Activated CD4-positive, alpha-beta T cell treated with anti-CD3 and anti-CD28 coated beads, Interleukin-2, amount 10 ng/mL, durations not matched to agents 24 days and 14 days (primary cell): ENCODE measurements around the gene ATM. TPM values are rescaled to one million over a fixed set of nuclear protein-coding genes. Genes with fewer than 3 reads are reported as not detected.

Source experiments
- DNase-seq: peaks from one replicate; pipeline ENCODE4 v3.0.0; 2022
- H3K27ac Mint-ChIP-seq: one replicate; pipeline ENCODE4 v1.8.0; 2022; ENCODE audit warnings: mild to moderate bottlenecking, mixed read lengths
- H3K27me3 Mint-ChIP-seq: one replicate; pipeline ENCODE4 v1.8.0; 2022; ENCODE audit warnings: mixed read lengths
- H3K36me3 Mint-ChIP-seq: one replicate; pipeline ENCODE4 v1.8.0; 2022; ENCODE audit warnings: low read depth, mild to moderate bottlenecking, mixed read lengths
- H3K4me1 Mint-ChIP-seq: one replicate; pipeline ENCODE4 v1.8.0; 2021; ENCODE audit warnings: mixed read lengths
- H3K4me3 Mint-ChIP-seq: one replicate; pipeline ENCODE4 v1.8.0; 2022; ENCODE audit warnings: mild to moderate bottlenecking, moderate library complexity, mixed read lengths
- H3K9me3 Mint-ChIP-seq: one replicate; pipeline ENCODE4 v1.8.0; 2021; ENCODE audit warnings: mixed read lengths
- intact Hi-C: fragments of 100-400 bp; cut with micrococcal nuclease; formaldehyde crosslinking; loops from one replicate; pipeline ENCODE4 v1.15.1; 2023
- total RNA-seq: library from RNA; stranded (reverse); gene quantifications from 2 replicates; pipeline ENCODE4 v1.2.3, GENCODE V29; 2022

Gene ATM
- total RNA-seq: 37.6 and 42.5 TPM in 2 replicates

GRCh38 chr11:108222574-108223347 lies at the start of gene ATM, which contains the start of gene NPAT:
TSS of gene ATM (plus strand) at chr11:108223067. CDS start at chr11:108227625, 4,558 bp downstream.
TSS of gene NPAT (minus strand) at chr11:108222638. CDS start at chr11:108222536, 102 bp downstream.
- Mint-ChIP-seq H3K27me3 (no peaks in the 10 kb centered on the region), H3K4me1 (peaks cover 55% of the 10 kb centered on the region), H3K9me3 (no peaks in the 10 kb centered on the region), H3K4me3 (no peak within 1 kb of the TSS), H3K27ac (no peak within 1 kb of the TSS), H3K36me3 (peaks cover 27% of the 10 kb centered on the region)
- peak; percentile 99 for DNase-seq
- intact Hi-C loops: loop anchor here (1.0 to 10.0 kb wide), 11 partner anchors 22 to 658 kb away; partner anchors contain the start of genes ACAT1, ALKBH8, C11orf65 and DDX10

DNA sequence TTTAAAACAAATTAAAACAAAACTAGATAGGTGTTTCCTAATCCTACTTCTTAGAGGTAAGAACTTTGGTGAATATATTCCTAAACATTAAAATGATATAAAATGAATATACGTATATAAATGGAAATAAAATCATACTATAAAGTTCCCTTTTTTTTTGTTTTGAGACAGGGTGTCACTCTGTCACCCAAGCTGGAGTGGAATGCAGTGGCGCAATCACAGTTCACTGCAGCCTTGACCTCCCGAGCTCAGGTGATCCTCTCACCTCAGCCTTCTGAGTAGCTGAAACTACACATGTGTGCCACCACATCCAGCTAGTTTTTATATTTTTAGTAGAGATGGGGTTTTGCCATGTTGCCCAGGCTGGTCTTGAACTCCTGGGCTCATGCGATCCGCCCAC lies 45.3 kb upstream of the ATM start:
- H3K36me3 Mint-ChIP-seq: peaks cover 66% of the 10 kb centered on the region
- intact Hi-C loops: no loop called here
- no peaks in the 10 kb centered on the region for H3K4me1 Mint-ChIP-seq
- H3K9me3 Mint-ChIP-seq: no peaks in the 10 kb centered on the region
- DNase-seq: no peak
- H3K27me3 Mint-ChIP-seq: no peaks in the 10 kb centered on the region
- H3K27ac Mint-ChIP-seq: no peak overlapping the region
- no peak overlapping the region for H3K4me3 Mint-ChIP-seq

- no peaks in the 10 kb centered on the region for H3K9me3 Mint-ChIP-seq
- DNase-seq: no peak
- H3K27me3 Mint-ChIP-seq: no peaks in the 10 kb centered on the region
- intact Hi-C loops: loop anchor here (10.0 kb wide), 1 partner anchor 49 kb away; no protein-coding TSS in a partner anchor
- peaks cover 54% of the 10 kb centered on the region for H3K36me3 Mint-ChIP-seq
- no peak overlapping the region for H3K27ac Mint-ChIP-seq
- H3K4me3 Mint-ChIP-seq: no peak overlapping the region
- peaks cover 16% of the 10 kb centered on the region for H3K4me1 Mint-ChIP-seq
Observed at GRCh38 chr11:108193725-108194124, 29.1 kb upstream of the ATM start.

GRCh38 chr11:108196901-108197300 lies 26.0 kb upstream of the ATM start:
- H3K27ac Mint-ChIP-seq: peak overlapping the region; percentile 72
- peaks cover 50% of the 10 kb centered on the region for H3K36me3 Mint-ChIP-seq
- no peaks in the 10 kb centered on the region for H3K9me3 Mint-ChIP-seq
- H3K4me1 Mint-ChIP-seq: peaks cover 28% of the 10 kb centered on the region
- H3K4me3 Mint-ChIP-seq: no peak overlapping the region
- no peak for DNase-seq
- intact Hi-C loops: loop anchor here (10.0 kb wide), 1 partner anchor 52 kb away; no protein-coding TSS in a partner anchor
- H3K27me3 Mint-ChIP-seq: no peaks in the 10 kb centered on the region

DNA sequence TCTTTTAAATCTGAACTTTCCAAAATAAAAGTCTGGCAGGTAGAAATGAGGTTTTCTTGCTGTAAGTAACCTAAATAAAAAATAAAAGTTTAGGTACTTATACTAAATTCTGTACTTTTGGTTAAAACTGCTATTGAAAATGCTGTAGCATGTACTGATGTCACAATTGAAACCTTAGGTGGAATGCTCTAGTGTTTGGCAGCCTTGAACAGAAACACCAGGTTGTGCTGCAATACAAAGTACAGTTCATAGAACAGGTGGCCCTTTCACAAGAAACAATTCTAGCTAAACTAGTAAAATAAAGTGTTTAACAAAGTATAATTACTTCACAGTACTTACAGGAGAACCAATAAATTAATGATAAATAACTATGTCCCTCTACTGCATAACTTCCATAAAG lies 25.5 kb upstream of the ATM start:
- H3K9me3 Mint-ChIP-seq: no peaks in the 10 kb centered on the region
- H3K27ac Mint-ChIP-seq: peak overlapping the region; percentile 72
- H3K4me3 Mint-ChIP-seq: no peak overlapping the region
- H3K36me3 Mint-ChIP-seq: peaks cover 50% of the 10 kb centered on the region
- no peak for DNase-seq
- H3K27me3 Mint-ChIP-seq: no peaks in the 10 kb centered on the region
- intact Hi-C loops: loop anchor here (10.0 kb wide), 1 partner anchor 53 kb away; no protein-coding TSS in a partner anchor
- peaks cover 28% of the 10 kb centered on the region for H3K4me1 Mint-ChIP-seq

- Mint-ChIP-seq H3K4me3 (no peak overlapping the region), H3K27ac (peak overlapping the region; percentile 79), H3K4me1 (peaks cover 34% of the 10 kb centered on the region), H3K36me3 (peaks cover 61% of the 10 kb centered on the region), H3K9me3 (no peaks in the 10 kb centered on the region), H3K27me3 (no peaks in the 10 kb centered on the region)
- DNase-seq: no peak
- intact Hi-C loops: loop anchor here (10.0 kb wide), 1 partner anchor 54 kb away; no protein-coding TSS in a partner anchor
Observed at GRCh38 chr11:108198833-108199232, 24.0 kb upstream of the ATM start.

DNA sequence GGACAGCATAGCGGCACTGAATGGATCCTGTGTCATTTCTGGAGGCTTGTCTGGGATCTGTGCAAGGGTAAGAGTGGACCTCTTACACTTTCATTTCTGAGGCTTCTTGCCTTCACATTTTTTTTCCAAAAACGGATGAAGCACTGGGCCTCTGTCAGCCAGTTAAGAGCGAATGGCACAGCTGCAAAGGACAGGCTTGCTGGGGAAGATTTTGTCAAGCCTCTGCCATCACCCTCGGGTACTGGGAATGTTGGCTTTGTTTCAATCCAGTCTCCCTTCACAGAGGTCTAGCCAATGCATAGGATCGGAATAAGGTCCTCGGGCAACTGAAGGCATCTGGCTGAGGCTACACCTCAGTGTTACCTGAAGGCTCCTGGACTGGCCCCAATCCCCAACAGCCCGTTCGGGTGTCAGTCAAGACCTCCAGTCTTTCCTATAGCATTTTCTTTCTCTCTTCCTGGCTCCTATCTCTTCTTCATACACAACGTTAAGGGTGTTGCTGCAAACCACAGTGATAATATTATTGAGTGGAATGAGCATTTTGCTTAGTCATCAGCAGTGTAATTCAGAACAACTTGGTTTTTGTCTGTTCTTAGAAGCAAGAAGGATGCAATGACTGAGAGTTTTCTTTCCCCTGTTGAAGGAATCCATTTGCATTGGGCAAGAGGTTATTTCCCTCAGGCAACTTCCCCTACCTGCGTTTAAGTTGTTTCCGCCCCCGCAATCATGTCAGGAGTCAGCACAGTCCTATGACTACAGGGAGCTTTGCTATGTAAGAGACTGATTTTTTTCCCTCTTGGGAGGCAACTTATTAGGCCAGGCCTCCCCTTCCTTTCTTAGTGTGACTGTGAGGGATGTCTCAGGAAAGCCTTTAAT lies 23.2 kb upstream of the ATM start:
- H3K36me3 Mint-ChIP-seq: peaks cover 66% of the 10 kb centered on the region
- H3K4me3 Mint-ChIP-seq: peak overlapping the region; percentile 16
- peak overlapping the region; percentile 79 for H3K27ac Mint-ChIP-seq
- peak; percentile 77 for DNase-seq
- peaks cover 2% of the 10 kb centered on the region for H3K9me3 Mint-ChIP-seq
- peaks cover 35% of the 10 kb centered on the region for H3K4me1 Mint-ChIP-seq
- no peaks in the 10 kb centered on the region for H3K27me3 Mint-ChIP-seq
- intact Hi-C loops: loop anchor here (1.0 to 10.0 kb wide), 4 partner anchors 24 to 55 kb away; partner anchors contain the start of gene ATM

DNA sequence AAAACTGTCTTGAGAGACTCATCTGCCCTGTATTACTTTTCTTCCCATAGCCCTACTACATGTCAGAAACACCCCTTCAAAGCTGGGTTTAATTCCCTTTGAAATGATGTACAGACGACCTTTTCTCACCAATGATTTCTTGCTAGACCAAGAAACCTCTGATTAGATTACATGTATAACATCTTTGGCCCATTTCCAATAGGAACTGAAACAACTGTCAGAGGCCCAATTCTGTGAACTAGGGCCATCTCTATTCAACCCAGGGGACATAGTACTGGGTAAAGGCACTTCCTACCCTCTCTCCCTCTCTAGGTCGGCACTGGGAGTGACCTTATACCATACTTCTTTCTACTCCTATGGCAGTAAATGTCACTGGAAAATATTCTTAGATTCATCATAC lies 19.8 kb upstream of the ATM start:
- Mint-ChIP-seq H3K9me3 (peaks cover 12% of the 10 kb centered on the region), H3K36me3 (peaks cover 70% of the 10 kb centered on the region), H3K27me3 (no peaks in the 10 kb centered on the region), H3K4me3 (no peak overlapping the region), H3K27ac (no peak overlapping the region), H3K4me1 (peaks cover 27% of the 10 kb centered on the region)
- intact Hi-C loops: no loop called here
- DNase-seq: no peak

- Mint-ChIP-seq H3K4me1 (peaks cover 24% of the 10 kb centered on the region), H3K4me3 (no peak overlapping the region), H3K27me3 (no peaks in the 10 kb centered on the region), H3K27ac (no peak overlapping the region), H3K36me3 (peaks cover 76% of the 10 kb centered on the region), H3K9me3 (peaks cover 12% of the 10 kb centered on the region)
- intact Hi-C loops: no loop called here
- no peak for DNase-seq
Observed at GRCh38 chr11:108204376-108204775, 18.5 kb upstream of the ATM start.

GRCh38 chr11:108204929-108205499 lies 17.9 kb upstream of the ATM start:
- Mint-ChIP-seq H3K4me1 (peaks cover 20% of the 10 kb centered on the region), H3K36me3 (peaks cover 78% of the 10 kb centered on the region), H3K9me3 (peaks cover 12% of the 10 kb centered on the region), H3K27ac (no peak overlapping the region), H3K4me3 (no peak overlapping the region), H3K27me3 (no peaks in the 10 kb centered on the region)
- no peak for DNase-seq
- intact Hi-C loops: no loop called here

GRCh38 chr11:108206171-108206570 lies 16.7 kb upstream of the ATM start:
- intact Hi-C loops: no loop called here
- Mint-ChIP-seq H3K36me3 (peaks cover 87% of the 10 kb centered on the region), H3K4me1 (peaks cover 18% of the 10 kb centered on the region), H3K27me3 (no peaks in the 10 kb centered on the region), H3K9me3 (peaks cover 18% of the 10 kb centered on the region), H3K4me3 (no peak overlapping the region), H3K27ac (no peak overlapping the region)
- DNase-seq: no peak

DNA sequence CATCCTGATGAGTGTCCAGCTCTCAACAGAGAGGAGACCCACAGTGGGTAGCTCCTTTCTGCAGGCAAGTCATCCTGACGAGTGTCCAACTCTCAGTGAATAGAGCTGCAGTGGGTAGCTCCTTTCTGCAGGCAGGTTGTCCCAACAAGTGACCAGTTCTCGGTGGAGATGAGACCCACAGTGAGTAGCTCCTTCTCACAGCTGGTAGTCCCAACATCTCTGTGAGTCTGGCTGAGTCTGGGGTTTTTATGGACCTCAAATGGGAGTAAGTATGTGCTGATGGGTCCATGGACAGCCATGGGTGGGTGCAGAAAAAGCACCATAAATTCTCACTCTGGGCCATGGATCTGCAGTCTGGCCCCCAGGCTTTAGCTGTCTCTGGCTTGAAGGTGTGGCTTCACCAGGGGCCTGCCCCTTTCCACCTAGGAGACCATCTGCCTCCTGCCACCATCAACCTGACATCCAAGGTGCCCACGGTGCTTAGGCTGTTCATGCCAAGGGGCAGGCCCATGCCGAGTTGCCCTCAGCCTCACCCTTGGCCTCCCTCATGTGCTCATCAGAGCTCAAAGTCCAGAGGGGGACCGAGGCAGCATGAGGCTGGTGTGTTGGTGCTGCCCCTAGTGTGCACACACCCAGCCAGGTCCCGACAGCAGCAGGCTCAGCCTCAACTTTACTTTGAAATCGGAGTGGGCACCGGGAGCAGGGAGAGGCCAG lies 15.7 kb upstream of the ATM start:
- intact Hi-C loops: no loop called here
- Mint-ChIP-seq H3K4me3 (no peak overlapping the region), H3K4me1 (peaks cover 18% of the 10 kb centered on the region), H3K36me3 (peaks cover 97% of the 10 kb centered on the region), H3K27me3 (no peaks in the 10 kb centered on the region), H3K9me3 (peaks cover 18% of the 10 kb centered on the region), H3K27ac (no peak overlapping the region)
- DNase-seq: no peak

DNA sequence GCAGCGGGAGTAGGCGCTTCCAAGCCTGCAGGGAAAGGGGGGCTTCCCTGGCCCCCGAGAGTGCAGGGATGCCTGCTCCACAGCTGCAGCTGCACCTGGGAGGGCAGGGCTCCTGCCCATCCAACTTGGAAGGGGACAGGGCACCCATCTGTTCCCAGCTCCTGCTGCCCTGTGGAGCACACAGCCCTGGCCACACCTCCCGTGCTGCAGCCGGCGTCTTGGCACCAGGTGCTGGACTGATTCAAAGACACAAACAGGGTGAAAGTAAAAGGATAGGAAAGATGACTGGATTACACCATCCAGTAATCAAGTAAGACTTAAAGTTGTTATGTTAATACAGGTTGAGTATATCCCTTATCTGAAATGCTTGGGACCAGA lies 15.2 kb upstream of the ATM start:
- DNase-seq: no peak
- Mint-ChIP-seq H3K4me1 (peaks cover 18% of the 10 kb centered on the region), H3K4me3 (no peak overlapping the region), H3K27ac (no peak overlapping the region), H3K27me3 (no peaks in the 10 kb centered on the region), H3K36me3 (peaks cover 97% of the 10 kb centered on the region), H3K9me3 (peaks cover 18% of the 10 kb centered on the region)
- intact Hi-C loops: no loop called here
